A673 (cell line): Measurements from ENCODE around the gene ULBP1.

Experiments
- CTCF ChIP-seq: fragments of 300-800, 200-600 bp; sonication (generic); conservative IDR thresholded peaks from 2 replicates; pipeline ENCODE4 v1.5.1; 2017; ENCODE audit warnings: low read depth, mild to moderate bottlenecking, antibody characterized with exemption, low read length, moderate library complexity, mixed read lengths
- EZH2 ChIP-seq: fragments of 200-600 bp; sonication (generic); IDR thresholded peaks from 2 replicates; pipeline ENCODE4 v1.6.1; 2017; ENCODE audit warnings: borderline replicate concordance, low read depth, mild to moderate bottlenecking, mixed read lengths, antibody characterized with exemption, low read length; ENCODE audit not compliant: poor library complexity, severe bottlenecking

GRCh38 chr6:149936743-149937142, 27.0 kb upstream of the ULBP1 start:
- TF ChIP-seq CTCF (no peak), EZH2 (no peak)
